ENCODE data around the gene C10orf120. TPM values are rescaled to one million over a fixed set of nuclear protein-coding genes. Genes with fewer than 3 reads are reported as not detected.

The C10orf120 gene
- total RNA-seq, 1 donor = not detected

GRCh38 chr10:122740640-122741039 is 41.0 kb upstream of the C10orf120 start:
- no peaks in the 10 kb centered on the region for H3K27me3 ChIP-seq (ENCODE audit: insufficient read depth, low read length)
- no peak overlapping the region for H3K27ac ChIP-seq (ENCODE audit: low read depth, low read length)
- no peaks in the 10 kb centered on the region for H4K20me1 ChIP-seq (ENCODE audit: insufficient read depth, low read length)
- DNase-seq (ENCODE audit: insufficient read length, low spot score, missing footprints) = no peak
- H3K79me2 ChIP-seq (ENCODE audit: insufficient read depth, low read length) = no peaks in the 10 kb centered on the region
- no peak overlapping the region for H3K4me3 ChIP-seq (ENCODE audit: insufficient read depth, low read length)
- no peaks in the 10 kb centered on the region for H3K9me3 ChIP-seq (ENCODE audit: low read depth, low read length)
- H3K36me3 ChIP-seq (ENCODE audit: insufficient read depth, low read length) = no peaks in the 10 kb centered on the region
- no peak overlapping the region for H3K4me2 ChIP-seq (ENCODE audit: insufficient read depth, low read length)
- H3K4me1 ChIP-seq (ENCODE audit: insufficient read depth, low read length) = no peaks in the 10 kb centered on the region
- TF ChIP-seq CTCF (IDR thresholded peaks at IDR 0.05; ENCODE audit: extremely low read depth, low read depth, low read length) = no peak
- H2AFZ ChIP-seq (ENCODE audit: low read length) = no peak overlapping the region

- Histone ChIP-seq H3K79me2 (ENCODE audit: insufficient read depth, low read length) (no peaks in the 10 kb centered on the region), H3K9me3 (ENCODE audit: low read depth, low read length) (no peaks in the 10 kb centered on the region)
- no peak for TF ChIP-seq CTCF (IDR thresholded peaks at IDR 0.05; ENCODE audit: extremely low read depth, low read depth, low read length)
Observed at GRCh38 chr10:122738031-122738430, 38.4 kb upstream of the C10orf120 start.

GRCh38 chr10:122733931-122734665 is 34.5 kb upstream of the C10orf120 start:
- Histone ChIP-seq H3K79me2 (ENCODE audit: insufficient read depth, low read length) (no peaks in the 10 kb centered on the region), H3K9me3 (ENCODE audit: low read depth, low read length) (no peaks in the 10 kb centered on the region), H3K27me3 (ENCODE audit: insufficient read depth, low read length) (no peaks in the 10 kb centered on the region), H3K36me3 (ENCODE audit: insufficient read depth, low read length) (no peaks in the 10 kb centered on the region), H3K4me3 (ENCODE audit: insufficient read depth, low read length) (no peak overlapping the region), H4K20me1 (ENCODE audit: insufficient read depth, low read length) (no peaks in the 10 kb centered on the region), H3K27ac (ENCODE audit: low read depth, low read length) (no peak overlapping the region), H2AFZ (ENCODE audit: low read length) (no peak overlapping the region), H3K4me1 (ENCODE audit: insufficient read depth, low read length) (no peaks in the 10 kb centered on the region), H3K4me2 (ENCODE audit: insufficient read depth, low read length) (no peak overlapping the region)
- no peak for TF ChIP-seq CTCF (IDR thresholded peaks at IDR 0.05; ENCODE audit: extremely low read depth, low read depth, low read length)
- no peak for DNase-seq (ENCODE audit: insufficient read length, low spot score, missing footprints)

More at GRCh38 chr10:122738031-122738430, 38.4 kb upstream of the C10orf120 start:
- Histone ChIP-seq H3K27me3 (ENCODE audit: insufficient read depth, low read length) (no peaks in the 10 kb centered on the region), H3K27ac (ENCODE audit: low read depth, low read length) (no peak overlapping the region), H3K4me1 (ENCODE audit: insufficient read depth, low read length) (no peaks in the 10 kb centered on the region), H3K4me3 (ENCODE audit: insufficient read depth, low read length) (no peak overlapping the region), H3K4me2 (ENCODE audit: insufficient read depth, low read length) (no peak overlapping the region), H2AFZ (ENCODE audit: low read length) (no peak overlapping the region), H3K36me3 (ENCODE audit: insufficient read depth, low read length) (no peaks in the 10 kb centered on the region), H4K20me1 (ENCODE audit: insufficient read depth, low read length) (no peaks in the 10 kb centered on the region)
- DNase-seq (ENCODE audit: insufficient read length, low spot score, missing footprints) = no peak

GRCh38 chr10:122733443-122733842 is 33.8 kb upstream of the C10orf120 start:
- no peak overlapping the region for H3K4me2 ChIP-seq (ENCODE audit: insufficient read depth, low read length)
- no peaks in the 10 kb centered on the region for H4K20me1 ChIP-seq (ENCODE audit: insufficient read depth, low read length)
- no peaks in the 10 kb centered on the region for H3K79me2 ChIP-seq (ENCODE audit: insufficient read depth, low read length)
- no peak for TF ChIP-seq CTCF (IDR thresholded peaks at IDR 0.05; ENCODE audit: extremely low read depth, low read depth, low read length)
- H2AFZ ChIP-seq (ENCODE audit: low read length) = no peak overlapping the region
- no peak for DNase-seq (ENCODE audit: insufficient read length, low spot score, missing footprints)
- no peak overlapping the region for H3K27ac ChIP-seq (ENCODE audit: low read depth, low read length)
- no peaks in the 10 kb centered on the region for H3K4me1 ChIP-seq (ENCODE audit: insufficient read depth, low read length)
- no peak overlapping the region for H3K4me3 ChIP-seq (ENCODE audit: insufficient read depth, low read length)
- H3K27me3 ChIP-seq (ENCODE audit: insufficient read depth, low read length) = no peaks in the 10 kb centered on the region
- H3K36me3 ChIP-seq (ENCODE audit: insufficient read depth, low read length) = no peaks in the 10 kb centered on the region
- H3K9me3 ChIP-seq (ENCODE audit: low read depth, low read length) = no peaks in the 10 kb centered on the region
